Erythroblast (primary cell): ENCODE results near the gene HEXD.

ENCODE experiments used
- GATA1 ChIP-seq: IDR thresholded peaks from 2 replicates; pipeline ENCODE4 v1.6.1; 2011; ENCODE audit warnings: low read depth, mild to moderate bottlenecking, control low read depth, low read length, moderate library complexity
- POLR2A ChIP-seq: IDR thresholded peaks from 2 replicates; pipeline ENCODE4 v1.6.1; 2011; ENCODE audit warnings: mild to moderate bottlenecking, low read length

DNA sequence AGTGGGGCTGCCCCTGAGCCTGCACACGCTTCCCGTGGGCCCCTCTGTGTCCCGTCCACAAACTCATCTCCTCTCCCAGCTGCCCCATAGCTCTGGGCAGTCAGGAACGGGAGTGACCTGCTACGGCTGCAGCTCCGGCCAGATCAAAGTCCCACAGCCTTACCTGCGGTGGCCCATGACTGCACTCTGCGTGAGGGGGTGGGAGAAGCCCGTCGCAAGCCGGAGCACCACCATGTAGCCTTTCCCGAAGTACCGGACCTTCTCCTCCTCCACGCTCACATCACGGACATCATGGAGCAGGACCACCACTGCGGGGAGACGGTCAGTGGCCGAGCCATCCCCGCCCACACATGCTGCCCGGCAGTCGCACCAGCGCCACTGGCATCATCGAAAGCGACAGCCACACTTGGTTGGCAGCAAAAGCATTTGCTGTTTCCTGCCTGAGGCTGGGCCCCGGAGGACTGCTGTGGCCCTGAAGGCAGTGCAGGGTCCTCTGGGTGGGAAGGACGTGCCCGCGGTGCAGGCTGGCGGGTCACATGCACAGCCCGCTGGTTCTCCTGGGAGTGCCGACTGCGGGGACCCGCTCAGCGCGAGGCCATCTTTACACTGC, 26.2 kb downstream of the HEXD start:
- TF ChIP-seq POLR2A (no peak), GATA1 (no peak)
